ENCODE results near the gene BORCS5. TPM values are rescaled to one million over a fixed set of nuclear protein-coding genes. Genes with fewer than 3 reads are reported as not detected.
A peak's percentile ranks its signal among the peaks of the same experiment; 100 is the strongest.

The BORCS5 gene
- total RNA-seq, 1 experiment from 2014 or later, result 25.7 TPM

DNA sequence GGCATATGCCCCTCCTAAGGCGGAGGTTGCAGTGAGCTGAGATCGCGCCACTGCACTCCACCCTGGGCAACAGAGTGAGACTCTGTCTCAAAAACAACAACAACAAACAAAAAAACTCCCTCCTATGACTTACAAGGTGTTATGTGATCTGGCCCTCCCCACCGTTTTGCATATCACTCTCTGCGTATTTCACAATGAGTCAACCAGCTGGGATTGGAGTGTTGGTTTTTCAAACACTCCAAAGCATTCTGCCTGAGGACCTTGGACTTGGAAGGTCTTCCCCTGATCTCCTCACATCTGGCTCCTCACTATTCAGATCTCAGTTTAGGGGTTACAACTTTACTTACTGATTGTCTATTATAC lies 20.8 kb upstream of the BORCS5 start:
- no peak overlapping the region for H3K4me3 Mint-ChIP-seq (ENCODE audit: unreplicated experiment)
- Histone ChIP-seq H3K4me1 (peaks cover 16% of the 10 kb centered on the region), H3K9me3 (no peaks in the 10 kb centered on the region), H3K27me3 (replicated peaks; ENCODE audit: control insufficient read depth, insufficient read depth, low read length) (no peaks in the 10 kb centered on the region), H3K4me3 (ENCODE audit: low read depth, low read length) (no peak overlapping the region), H3K36me3 (ENCODE audit: control insufficient read depth, insufficient read depth, low read length) (no peaks in the 10 kb centered on the region)
- intact Hi-C loops (cut with micrococcal nuclease; ENCODE audit: unreplicated experiment), result no loop called here
- DNase-seq, result no peak
- no peaks in the 10 kb centered on the region for H3K9me3 Mint-ChIP-seq (ENCODE audit: unreplicated experiment)
- no peaks in the 10 kb centered on the region for H3K36me3 Mint-ChIP-seq (ENCODE audit: insufficient read depth, unreplicated experiment)
- TF ChIP-seq, protein P1, sequence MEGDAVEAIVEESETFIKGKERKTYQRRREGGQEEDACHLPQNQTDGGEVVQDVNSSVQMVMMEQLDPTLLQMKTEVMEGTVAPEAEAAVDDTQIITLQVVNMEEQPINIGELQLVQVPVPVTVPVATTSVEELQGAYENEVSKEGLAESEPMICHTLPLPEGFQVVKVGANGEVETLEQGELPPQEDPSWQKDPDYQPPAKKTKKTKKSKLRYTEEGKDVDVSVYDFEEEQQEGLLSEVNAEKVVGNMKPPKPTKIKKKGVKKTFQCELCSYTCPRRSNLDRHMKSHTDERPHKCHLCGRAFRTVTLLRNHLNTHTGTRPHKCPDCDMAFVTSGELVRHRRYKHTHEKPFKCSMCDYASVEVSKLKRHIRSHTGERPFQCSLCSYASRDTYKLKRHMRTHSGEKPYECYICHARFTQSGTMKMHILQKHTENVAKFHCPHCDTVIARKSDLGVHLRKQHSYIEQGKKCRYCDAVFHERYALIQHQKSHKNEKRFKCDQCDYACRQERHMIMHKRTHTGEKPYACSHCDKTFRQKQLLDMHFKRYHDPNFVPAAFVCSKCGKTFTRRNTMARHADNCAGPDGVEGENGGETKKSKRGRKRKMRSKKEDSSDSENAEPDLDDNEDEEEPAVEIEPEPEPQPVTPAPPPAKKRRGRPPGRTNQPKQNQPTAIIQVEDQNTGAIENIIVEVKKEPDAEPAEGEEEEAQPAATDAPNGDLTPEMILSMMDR (IDR thresholded peaks at IDR 0.05; ENCODE audit: insufficient read depth in 1 of 2, low read depth in 1 of 2, low read length in 1 of 2, severe bottlenecking in 1 of 2, unreplicated experiment in 1 of 2), result no peak
- no peaks in the 10 kb centered on the region for H3K27me3 Mint-ChIP-seq (ENCODE audit: insufficient read depth, unreplicated experiment)
- ChIA-PET POLR2A (no interaction called here), CTCF (interaction anchor here (1.2 to 1.7 kb wide), 2 partner anchors 14 to 23 kb away, joined by 3 to 12 read pairs; partner anchors contain the start of gene MANSC1)
- H3K27ac Mint-ChIP-seq (ENCODE audit: unreplicated experiment), result no peak overlapping the region
- BruUV-seq (replicated peaks), result no TSS peak
- peaks cover 29% of the 10 kb centered on the region for H3K4me1 Mint-ChIP-seq (ENCODE audit: low read depth, unreplicated experiment)

DNA sequence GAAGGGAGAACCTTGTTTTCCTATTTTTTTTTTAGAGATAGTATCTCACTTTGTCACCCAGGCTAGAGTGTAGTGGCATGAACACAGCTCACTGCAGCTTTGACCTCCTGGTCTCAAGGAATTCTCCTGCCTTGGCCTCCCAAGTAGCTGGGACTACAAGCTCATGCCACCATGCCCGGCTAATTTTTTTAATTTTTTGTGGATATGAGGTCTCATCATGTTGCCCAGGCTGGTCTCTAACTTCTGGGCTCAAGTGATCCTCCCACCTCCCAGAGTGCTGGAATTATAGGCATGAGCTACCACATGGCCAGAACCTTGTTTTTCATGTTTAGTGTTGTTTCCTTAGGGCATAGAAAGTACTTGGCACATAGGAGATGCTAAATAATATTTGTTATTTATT lies 20.4 kb upstream of the BORCS5 start:
- Mint-ChIP-seq H3K36me3 (ENCODE audit: insufficient read depth, unreplicated experiment) (no peaks in the 10 kb centered on the region), H3K4me3 (ENCODE audit: unreplicated experiment) (no peak overlapping the region), H3K27ac (ENCODE audit: unreplicated experiment) (no peak overlapping the region), H3K4me1 (ENCODE audit: low read depth, unreplicated experiment) (peaks cover 24% of the 10 kb centered on the region), H3K9me3 (ENCODE audit: unreplicated experiment) (no peaks in the 10 kb centered on the region), H3K27me3 (ENCODE audit: insufficient read depth, unreplicated experiment) (no peaks in the 10 kb centered on the region)
- no peak for DNase-seq
- H3K4me3 ChIP-seq (ENCODE audit: low read depth, low read length), result no peak overlapping the region
- H3K9me3 ChIP-seq, result no peaks in the 10 kb centered on the region
- ChIA-PET CTCF (interaction anchor here (1.2 to 1.7 kb wide), 2 partner anchors 13 to 22 kb away, joined by 3 to 12 read pairs; partner anchors contain the start of gene MANSC1), POLR2A (no interaction called here)
- H3K4me1 ChIP-seq, result peaks cover 14% of the 10 kb centered on the region
- TF ChIP-seq, protein P1 (IDR thresholded peaks at IDR 0.05; ENCODE audit: insufficient read depth in 1 of 2, low read depth in 1 of 2, low read length in 1 of 2, severe bottlenecking in 1 of 2, unreplicated experiment in 1 of 2), result no peak
- H3K36me3 ChIP-seq (ENCODE audit: control insufficient read depth, insufficient read depth, low read length), result no peaks in the 10 kb centered on the region
- BruUV-seq (replicated peaks), result no TSS peak
- intact Hi-C loops (cut with micrococcal nuclease; ENCODE audit: unreplicated experiment), result no loop called here
- no peaks in the 10 kb centered on the region for H3K27me3 ChIP-seq (replicated peaks; ENCODE audit: control insufficient read depth, insufficient read depth, low read length)

DNA sequence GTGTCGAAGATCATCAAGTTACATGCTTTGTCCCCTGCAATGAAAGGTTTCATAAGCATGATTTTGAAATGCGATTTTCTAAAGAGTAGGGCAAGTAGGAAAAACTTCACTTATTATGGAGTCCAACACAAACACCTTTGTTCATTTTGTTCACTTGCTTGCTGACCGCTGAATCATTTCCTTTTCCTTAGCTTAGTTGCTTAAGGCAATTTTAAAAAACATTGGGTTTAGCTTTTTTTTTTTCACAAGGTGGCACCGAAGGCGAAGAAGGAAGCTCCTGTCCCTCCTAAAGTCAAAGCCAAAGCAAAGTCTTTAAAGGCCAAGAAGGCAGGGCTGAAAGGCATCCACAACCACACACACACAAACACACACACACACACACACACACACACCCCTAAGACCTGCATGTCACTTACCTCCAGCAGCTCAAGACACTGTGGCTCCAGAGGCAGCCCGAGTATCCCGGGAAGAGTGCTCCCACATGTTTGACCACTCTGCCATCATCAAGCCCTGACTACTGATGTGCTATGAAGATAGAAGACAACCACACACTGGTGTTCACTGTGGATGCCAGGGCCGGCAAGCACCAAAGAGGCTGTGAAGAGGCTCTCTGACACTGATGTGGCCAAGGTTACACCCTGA lies 18.2 kb upstream of the BORCS5 start:
- TF ChIP-seq, protein P1 (IDR thresholded peaks at IDR 0.05; ENCODE audit: insufficient read depth in 1 of 2, low read depth in 1 of 2, low read length in 1 of 2, severe bottlenecking in 1 of 2, unreplicated experiment in 1 of 2), result no peak
- BruUV-seq (replicated peaks), result no TSS peak
- peak in 1 of 2 experiments; percentile 31 for DNase-seq
- no peak overlapping the region for H3K4me3 Mint-ChIP-seq (ENCODE audit: unreplicated experiment)
- Histone ChIP-seq H3K36me3 (ENCODE audit: control insufficient read depth, insufficient read depth, low read length) (no peaks in the 10 kb centered on the region), H3K4me3 (ENCODE audit: low read depth, low read length) (no peak overlapping the region), H3K27me3 (replicated peaks; ENCODE audit: control insufficient read depth, insufficient read depth, low read length) (no peaks in the 10 kb centered on the region), H3K9me3 (no peaks in the 10 kb centered on the region), H3K4me1 (0 out of 2 replicates have a peak, but pooled peaks cover 5% of the 10 kb centered on the region)
- POLR2A ChIA-PET, result interaction anchor here (1.3 kb wide), 1 partner anchor 11 kb away, joined by 4 read pairs; the partner anchor contains the start of gene MANSC1
- intact Hi-C loops (cut with micrococcal nuclease; ENCODE audit: unreplicated experiment), result no loop called here
- CTCF ChIA-PET, result interaction anchor here (0.6 to 1.2 kb wide), 3 partner anchors 11 to 99 kb away, joined by 3 read pairs; no protein-coding TSS in a partner anchor
- H3K4me1 Mint-ChIP-seq (ENCODE audit: low read depth, unreplicated experiment), result peaks cover 14% of the 10 kb centered on the region
- H3K27ac Mint-ChIP-seq (ENCODE audit: unreplicated experiment), result no peak overlapping the region
- H3K36me3 Mint-ChIP-seq (ENCODE audit: insufficient read depth, unreplicated experiment), result no peaks in the 10 kb centered on the region
- no peaks in the 10 kb centered on the region for H3K9me3 Mint-ChIP-seq (ENCODE audit: unreplicated experiment)
- no peaks in the 10 kb centered on the region for H3K27me3 Mint-ChIP-seq (ENCODE audit: insufficient read depth, unreplicated experiment)

Data from Caco-2 (cell line).